Stimulated activated CD8-positive, alpha-beta memory T cell treated with anti-CD3 and anti-CD28 coated beads, Interleukin-15, amount 100 ng/mL, for 4 hours (primary cell): ENCODE measurements around the gene MFSD6.
A peak's percentile ranks its signal among the peaks of the same experiment; 100 is the strongest.

Experiments used
- DNase-seq, 2 donors: peaks; one replicate each; pipeline ENCODE4 v3.0.0-alpha.2; 2020; ENCODE audit warnings: low read depth in 2 of 2

The MFSD6 gene

DNA sequence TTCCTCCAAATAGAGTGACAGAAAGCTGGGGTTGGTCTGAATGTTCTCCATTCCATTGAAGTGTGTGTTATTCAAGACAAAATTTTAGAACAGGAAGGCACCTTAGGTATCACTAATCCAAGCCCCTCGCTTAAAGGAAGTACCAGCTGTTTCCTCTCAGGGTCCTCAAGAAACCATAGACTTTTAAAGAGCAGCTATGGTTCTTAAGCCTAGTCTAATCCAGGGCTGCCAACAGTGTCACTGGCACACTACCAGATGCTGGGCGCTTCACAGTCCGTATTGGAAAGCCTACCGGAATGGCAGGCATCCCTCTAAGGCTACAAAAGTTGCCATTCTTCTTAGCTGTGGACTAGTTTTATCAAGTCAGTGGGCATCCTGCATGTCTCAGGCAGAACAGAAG is 124.4 kb downstream of the MFSD6 start:
- no peak for DNase-seq

GRCh38 chr2:190533175-190533967 is 125.2 kb downstream of the MFSD6 start:
- DNase-seq = no peak

DNA sequence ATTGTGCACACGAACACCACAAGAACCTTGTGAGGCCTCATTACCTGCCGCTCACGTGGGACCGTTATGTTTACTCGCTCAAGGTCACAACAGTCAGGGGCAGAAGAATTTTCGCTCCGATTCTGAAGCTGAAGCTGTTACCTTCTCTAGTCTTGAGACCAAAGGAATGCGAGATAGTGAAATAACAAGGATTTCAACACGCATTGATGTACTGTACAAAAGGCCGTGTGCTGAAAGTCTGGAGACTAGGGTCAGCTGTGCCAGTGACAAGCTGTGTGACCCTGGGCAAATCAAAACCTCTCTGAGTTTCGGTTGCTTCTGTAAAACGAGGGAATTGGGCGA is 125.8 kb downstream of the MFSD6 start:
- peak in 1 of 2 donors; percentile 10 for DNase-seq

GRCh38 chr2:190534310-190535120 is 126.4 kb downstream of the MFSD6 start, which contains the start of gene NEMP2:
NEMP2 (minus strand) TSS chr2:190534722; CDS start chr2:190534655, 67 bp downstream.
- peak; percentile 57 to 76 for DNase-seq

- no peak for DNase-seq
Observed at GRCh38 chr2:190535121-190535439, 126.9 kb downstream of the MFSD6 start.

- no peak for DNase-seq
Observed at GRCh38 chr2:190535586-190535985, 127.4 kb downstream of the MFSD6 start.

GRCh38 chr2:190537765-190538164 is 129.6 kb downstream of the MFSD6 start:
- no peak for DNase-seq

DNA sequence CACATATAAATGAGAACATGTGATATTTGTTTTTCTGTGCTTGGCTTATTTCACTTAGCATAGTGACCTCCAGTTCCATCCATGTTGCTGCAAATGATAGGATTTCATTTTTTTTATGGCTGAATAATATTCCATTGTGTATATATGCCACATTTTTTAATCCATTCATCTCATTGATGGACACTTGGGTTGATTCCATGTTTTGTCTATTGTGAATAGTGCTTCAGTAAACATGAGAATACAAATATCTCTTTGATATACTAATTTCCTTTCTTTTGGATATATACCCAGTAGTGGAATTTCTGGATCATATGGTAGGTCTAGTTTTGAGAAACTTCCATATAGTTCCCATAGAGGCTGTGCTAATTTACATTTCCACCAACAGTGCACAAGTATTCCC is 130.0 kb downstream of the MFSD6 start:
- DNase-seq = no peak

GRCh38 chr2:190540048-190540447 is 131.9 kb downstream of the MFSD6 start:
- no peak for DNase-seq

- DNase-seq = no peak
Observed at GRCh38 chr2:190545093-190545492, 136.9 kb downstream of the MFSD6 start.

GRCh38 chr2:190545555-190546385 is 137.6 kb downstream of the MFSD6 start:
- no peak for DNase-seq

DNA sequence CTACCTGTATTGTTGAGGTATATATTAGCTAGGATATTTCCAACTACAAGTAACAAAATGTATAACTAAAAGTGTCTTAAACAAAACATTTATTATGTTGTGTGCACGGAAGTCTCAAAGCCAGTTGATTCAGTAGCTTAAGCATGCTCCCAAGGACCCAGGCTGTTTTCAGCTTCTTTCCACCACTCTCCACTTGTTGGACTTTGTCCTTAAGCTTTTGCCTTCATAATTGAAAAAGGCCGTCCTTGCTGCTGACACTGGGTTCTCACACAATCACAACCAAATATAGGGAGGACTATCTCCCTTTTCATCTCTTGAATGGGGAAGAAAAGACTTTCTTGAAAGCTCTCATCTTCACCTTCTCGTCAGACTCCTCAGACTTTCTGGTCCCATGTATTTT is 138.6 kb downstream of the MFSD6 start:
- DNase-seq = no peak

DNA sequence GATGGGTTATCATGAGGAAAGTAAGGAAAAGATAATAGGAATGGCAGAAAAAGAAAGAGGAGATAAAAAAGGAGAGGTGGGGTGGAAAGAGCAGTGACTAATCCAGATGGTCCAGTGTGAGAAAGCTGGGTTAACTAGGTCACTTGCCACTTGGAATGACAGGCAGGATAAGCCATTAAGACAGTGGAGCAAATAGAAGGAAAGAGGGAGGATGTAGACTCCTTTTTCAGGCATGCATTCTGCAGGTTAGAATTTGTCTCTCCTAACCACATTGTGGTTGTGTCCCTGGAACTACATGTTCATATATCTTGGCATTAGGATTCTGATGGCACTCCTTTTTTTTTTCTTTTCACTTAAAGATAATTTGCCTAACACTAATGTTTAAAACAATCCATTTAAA is 139.7 kb downstream of the MFSD6 start:
- no peak for DNase-seq

- no peak for DNase-seq
Observed at GRCh38 chr2:190550137-190550536, 142.0 kb downstream of the MFSD6 start.
